Spleen (tissue), 11 donors: ENCODE measurements around the gene GNAI3. TPM values are rescaled to one million over a fixed set of nuclear protein-coding genes. Genes with fewer than 3 reads are reported as not detected.

ENCODE experiments used
- DNase-seq: peaks from one replicate; pipeline ENCODE4 v3.0.0-alpha.2; 2020
- H3K27ac ChIP-seq, 8 donors: fragments of 200-600 bp; sonication (generic) in 7 of 8; 1 replicate in 4 of 8; 2 replicates in 4 of 8; pipeline versions ENCODE4 v1.5.0 to v1.8.0; 2016 to 2021; ENCODE audit warnings: inconsistent platforms in 4 of 8, mild to moderate bottlenecking in 4 of 8, moderate library complexity in 1 of 8
- H3K27me3 ChIP-seq, 7 donors: fragments of 200-600 bp; sonication (generic) in 6 of 7; replicated peaks in 1 of 7; 1 replicate in 4 of 7; 2 replicates in 3 of 7; pipeline versions ENCODE4 v1.5.0 to v1.8.0; 2016 to 2021; ENCODE audit warnings: inconsistent platforms in 3 of 7, mild to moderate bottlenecking in 1 of 7
- H3K36me3 ChIP-seq, 6 donors: fragments of 200-600 bp; sonication (generic) in 5 of 6; 1 replicate in 4 of 6; 2 replicates in 2 of 6; pipeline versions ENCODE4 v1.5.0 to v1.8.0; 2016 to 2021; ENCODE audit warnings: inconsistent platforms in 2 of 6
- H3K4me1 ChIP-seq, 6 donors: fragments of 200-600 bp; sonication (generic) in 5 of 6; 1 replicate in 3 of 6; 2 replicates in 3 of 6; pipeline versions ENCODE4 v1.5.0 to v1.8.0; 2016 to 2021; ENCODE audit warnings: inconsistent platforms in 3 of 6
- H3K4me3 ChIP-seq, 8 donors: fragments of 200-600 bp; sonication (generic) in 7 of 8; 1 replicate in 4 of 8; 2 replicates in 4 of 8; pipeline versions ENCODE4 v1.5.0 to v1.8.0; 2016 to 2021; ENCODE audit warnings: inconsistent platforms in 4 of 8, mild to moderate bottlenecking in 4 of 8, moderate library complexity in 2 of 8
- H3K9me3 ChIP-seq, 8 donors: fragments of 200-600 bp; sonication (generic) in 7 of 8; 1 replicate in 4 of 8; 2 replicates in 4 of 8; pipeline versions ENCODE4 v1.5.0 to v1.8.0; 2016 to 2021; ENCODE audit warnings: inconsistent platforms in 4 of 8
- POLR2A ChIP-seq, 3 donors: fragments of 450-650 bp; IDR thresholded peaks; one replicate each; pipeline ENCODE4 v1.5.1; 2017; ENCODE audit warnings: antibody characterized with exemption in 3 of 3, mild to moderate bottlenecking in 1 of 3
- POLR2AphosphoS5 ChIP-seq, 3 donors: sonication (generic); formaldehyde crosslinking; IDR thresholded peaks; one replicate each; pipeline ENCODE4 v1.5.1; 2017; ENCODE audit warnings: antibody characterized with exemption in 3 of 3
- WGBS, 5 donors: extraction: QIAGEN DNeasy Blood & Tissue Kit in 3 of 5; methylation state at CpG; one replicate each; pipeline versions ENCODE4 v1.1.5 to v1.1.7; 2013 to 2018; 5-methylcytosine and 5-hydroxymethylcytosine counted together
- intact Hi-C: fragments of 100-400 bp; cut with DNase I; formaldehyde crosslinking; loops from one replicate; pipeline ENCODE4 v1.15.0; 2023; ENCODE audit warnings: low total_unique reads
- polyA plus RNA-seq, 3 donors: library from polyadenylated mRNA; stranded (reverse); fragments of 200-250 nt; gene quantifications; one replicate each; pipeline ENCODE4 v1.2.1, GENCODE V29; 2013
- total RNA-seq, 7 donors: library from RNA; depleted of rRNA in 3 of 7; stranded (reverse); fragments of >200 nt in 3 of 7; fragmentation: NEBNext Ultra II Directional in 4 of 7; extraction: Animal tissue kit (Norgen Biotek cat#: 25700) in 4 of 7; gene quantifications; one replicate each; pipeline versions ENCODE4 v1.1.0 to v1.2.1, GENCODE V29; 2016 to 2021
- TF ChIP-seq, protein P1 (sequence below), 11 experiments: fragments of 200-600 bp in 7 of 11; fragments of 450-650 bp in 4 of 11; sonication (generic) in 4 of 11; IDR thresholded peaks in 8 of 11; conservative IDR thresholded peaks in 3 of 11; 1 replicate in 7 of 11; 2 replicates in 4 of 11; pipeline versions ENCODE4 v1.4.0 to v1.8.0; 2016 to 2021; ENCODE audit warnings: antibody characterized with exemption in 11 of 11, inconsistent platforms in 4 of 11, mild to moderate bottlenecking in 1 of 11
- donor health status: healthy with polysubstance abuse.
- donor health status: DM: no; HTN: no; CAD: no; lungs with moderate emphysema.
- donor health status: DM: no; HTN: no; CAD: no.
- donor health status: Bipolar disorder and iron deficiency.
- donor health status: healthy.
- donor health status: DM: no; HTN: no; CAD: no.
- donor health status: DM: yes; HTN: yes; CAD: no.

Gene GNAI3
- total and polyA plus RNA-seq, 10 donors: 1.8 to 11.4 (median 9.2) TPM

DNA sequence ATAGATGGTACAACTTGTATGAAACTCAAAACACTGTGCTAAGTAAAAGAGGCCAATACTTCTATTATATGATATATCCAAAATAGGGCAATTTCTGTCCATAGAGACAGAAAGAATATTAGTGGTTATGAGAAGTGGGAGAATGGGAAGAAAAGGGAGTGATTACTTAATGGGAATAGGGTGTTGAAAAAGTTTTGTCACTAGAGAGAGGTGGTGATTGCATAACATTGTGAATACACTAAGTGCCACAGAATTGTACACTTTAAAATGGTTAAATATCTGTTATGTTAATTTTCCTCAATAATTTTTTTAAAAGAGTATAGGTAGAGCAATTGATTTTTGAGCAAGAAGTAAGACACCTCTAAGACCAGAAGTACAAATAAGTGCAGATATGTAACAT is 41.3 kb downstream of the GNAI3 start:
- no peak overlapping the region for H3K4me3 ChIP-seq
- H3K36me3 ChIP-seq: peaks cover 5 to 100% (median 81%) of the 10 kb centered on the region in 6 donors
- peaks cover 0 to 22% (median 0%) of the 10 kb centered on the region in 6 donors for H3K4me1 ChIP-seq
- no peaks in the 10 kb centered on the region for H3K27me3 ChIP-seq
- TF ChIP-seq POLR2AphosphoS5 (IDR thresholded peaks at IDR 0.05) (no peak), POLR2A (IDR thresholded peaks at IDR 0.05) (no peak)
- TF ChIP-seq, protein P1, sequence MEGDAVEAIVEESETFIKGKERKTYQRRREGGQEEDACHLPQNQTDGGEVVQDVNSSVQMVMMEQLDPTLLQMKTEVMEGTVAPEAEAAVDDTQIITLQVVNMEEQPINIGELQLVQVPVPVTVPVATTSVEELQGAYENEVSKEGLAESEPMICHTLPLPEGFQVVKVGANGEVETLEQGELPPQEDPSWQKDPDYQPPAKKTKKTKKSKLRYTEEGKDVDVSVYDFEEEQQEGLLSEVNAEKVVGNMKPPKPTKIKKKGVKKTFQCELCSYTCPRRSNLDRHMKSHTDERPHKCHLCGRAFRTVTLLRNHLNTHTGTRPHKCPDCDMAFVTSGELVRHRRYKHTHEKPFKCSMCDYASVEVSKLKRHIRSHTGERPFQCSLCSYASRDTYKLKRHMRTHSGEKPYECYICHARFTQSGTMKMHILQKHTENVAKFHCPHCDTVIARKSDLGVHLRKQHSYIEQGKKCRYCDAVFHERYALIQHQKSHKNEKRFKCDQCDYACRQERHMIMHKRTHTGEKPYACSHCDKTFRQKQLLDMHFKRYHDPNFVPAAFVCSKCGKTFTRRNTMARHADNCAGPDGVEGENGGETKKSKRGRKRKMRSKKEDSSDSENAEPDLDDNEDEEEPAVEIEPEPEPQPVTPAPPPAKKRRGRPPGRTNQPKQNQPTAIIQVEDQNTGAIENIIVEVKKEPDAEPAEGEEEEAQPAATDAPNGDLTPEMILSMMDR (IDR thresholded peaks at IDR 0.05 in 8 of 11, conservative IDR thresholded peaks at IDR 0.05 in 3 of 11): no peak
- intact Hi-C loops: no loop called here
- H3K9me3 ChIP-seq: no peaks in the 10 kb centered on the region
- no peak for DNase-seq
- H3K27ac ChIP-seq: peak overlapping the region in 2 of 8 donors; percentile 14 to 15

DNA sequence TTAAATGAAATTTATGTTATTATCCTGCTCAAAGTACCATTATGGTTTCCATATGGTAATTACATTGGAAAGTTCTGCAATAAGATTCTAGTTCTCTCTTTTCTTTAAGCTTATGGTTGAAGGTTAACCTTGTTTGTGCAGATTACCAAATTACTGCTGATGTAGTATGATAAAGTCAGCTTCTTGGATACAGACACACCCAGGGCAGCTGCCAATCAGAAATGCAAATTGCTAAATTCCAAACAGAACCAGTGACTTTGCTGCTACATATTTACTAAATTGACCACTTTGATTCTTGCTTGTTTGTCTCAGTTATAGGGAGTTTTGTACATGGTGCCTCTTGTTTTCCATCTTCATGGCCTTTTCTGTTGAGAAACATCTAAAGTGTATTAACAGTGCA is 44.5 kb downstream of the GNAI3 start:
- DNase-seq: no peak
- Histone ChIP-seq H3K27ac (no peak overlapping the region), H3K4me1 (peaks cover 0 to 9% (median 0%) of the 10 kb centered on the region in 6 donors), H3K36me3 (peaks cover 0 to 100% (median 59%) of the 10 kb centered on the region in 6 donors), H3K27me3 (no peaks in the 10 kb centered on the region), H3K4me3 (no peak overlapping the region), H3K9me3 (no peaks in the 10 kb centered on the region)
- TF ChIP-seq POLR2A (IDR thresholded peaks at IDR 0.05) (no peak), POLR2AphosphoS5 (IDR thresholded peaks at IDR 0.05) (no peak)
- TF ChIP-seq, protein P1 (IDR thresholded peaks at IDR 0.05 in 8 of 11, conservative IDR thresholded peaks at IDR 0.05 in 3 of 11): no peak
- intact Hi-C loops: no loop called here

GRCh38 chr1:109595531-109595930 is 47.1 kb downstream of the GNAI3 start:
- no peak for DNase-seq
- intact Hi-C loops: no loop called here
- WGBS, 5 donors: 90 to 97% (median 93%) methylated on average over 2 of the region's 2 CpGs
- no peaks in the 10 kb centered on the region for H3K4me1 ChIP-seq
- H3K9me3 ChIP-seq: no peaks in the 10 kb centered on the region
- H3K4me3 ChIP-seq: no peak overlapping the region
- H3K27ac ChIP-seq: no peak overlapping the region
- peaks cover 0 to 92% (median 40%) of the 10 kb centered on the region in 6 donors for H3K36me3 ChIP-seq
- TF ChIP-seq, protein P1 (IDR thresholded peaks at IDR 0.05 in 8 of 11, conservative IDR thresholded peaks at IDR 0.05 in 3 of 11): no peak
- TF ChIP-seq POLR2A (IDR thresholded peaks at IDR 0.05): no peak
- TF ChIP-seq POLR2AphosphoS5 (IDR thresholded peaks at IDR 0.05): no peak
- H3K27me3 ChIP-seq: no peaks in the 10 kb centered on the region

DNA sequence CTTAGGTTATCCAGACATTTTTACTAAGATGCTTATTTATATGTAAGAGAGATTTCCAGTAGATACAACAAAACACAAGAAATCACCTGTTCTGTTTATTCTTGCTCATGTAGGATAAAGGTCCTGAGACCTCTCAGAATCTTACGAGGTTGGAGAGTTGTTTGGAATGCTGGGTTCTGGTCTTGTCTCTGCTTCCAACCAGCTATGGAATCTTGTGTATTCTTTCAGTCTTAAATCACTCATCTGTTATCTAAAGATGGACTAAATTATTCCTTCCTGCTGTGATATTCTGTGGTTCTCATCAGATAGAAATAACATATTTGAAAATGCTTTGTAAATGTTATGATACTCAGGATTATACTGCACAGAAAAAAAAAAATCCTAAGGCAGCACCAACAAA is 49.7 kb downstream of the GNAI3 start:
- H3K27me3 ChIP-seq: no peaks in the 10 kb centered on the region
- WGBS, 5 donors: 87 to 100% (median 98%) methylated on average over 1 of the region's 1 CpG

More for the DNA sequence above, 49.7 kb downstream of the GNAI3 start:
- TF ChIP-seq POLR2A (IDR thresholded peaks at IDR 0.05): no peak
- TF ChIP-seq, protein P1 (IDR thresholded peaks at IDR 0.05 in 8 of 11, conservative IDR thresholded peaks at IDR 0.05 in 3 of 11): no peak
- no peak for TF ChIP-seq POLR2AphosphoS5 (IDR thresholded peaks at IDR 0.05)
- Histone ChIP-seq H3K9me3 (no peaks in the 10 kb centered on the region), H3K27ac (no peak overlapping the region), H3K4me1 (peaks cover 0 to 1% (median 0%) of the 10 kb centered on the region in 6 donors), H3K36me3 (peaks cover 0 to 65% (median 18%) of the 10 kb centered on the region in 6 donors), H3K4me3 (no peak overlapping the region)
- DNase-seq: no peak
- intact Hi-C loops: no loop called here
